Loucy (cell line): ENCODE data around the gene HERC5.

Source experiments
- H2AFZ ChIP-seq: fragments of 200-600 bp; sonication (generic); 2 replicates; pipeline ENCODE4 v1.6.0; 2016; ENCODE audit warnings: antibody characterized with exemption, mild to moderate bottlenecking, low read length, moderate library complexity
- H3F3A ChIP-seq: fragments of 200-600 bp; 2 replicates; pipeline ENCODE4 v1.6.0; 2016; ENCODE audit warnings: antibody characterized with exemption, low read depth, mild to moderate bottlenecking
- H3K27me3 ChIP-seq: fragments of 200-600 bp; sonication (generic); 2 replicates; pipeline ENCODE4 v1.6.1; 2014; ENCODE audit warnings: low read length, mild to moderate bottlenecking; ENCODE audit not compliant: insufficient read depth, poor library complexity, severe bottlenecking
- H3K36me3 ChIP-seq: fragments of 200-600 bp; sonication (generic); 2 replicates; pipeline ENCODE4 v1.6.1; 2016; ENCODE audit warnings: low read length; ENCODE audit not compliant: insufficient read depth
- H3K4me1 ChIP-seq: fragments of 200-600 bp; sonication (generic); 2 replicates; pipeline ENCODE4 v1.5.1; 2014; ENCODE audit warnings: low read length, mild to moderate bottlenecking; ENCODE audit not compliant: insufficient read depth, poor library complexity, severe bottlenecking
- H3K4me2 ChIP-seq: fragments of 200-600 bp; sonication (generic); 2 replicates; pipeline ENCODE4 v1.6.0; 2014; ENCODE audit warnings: antibody characterized with exemption, low read length, low read depth, mild to moderate bottlenecking; ENCODE audit not compliant: poor library complexity, severe bottlenecking
- H3K4me3 ChIP-seq: fragments of 200-600 bp; sonication (generic); 2 replicates; pipeline ENCODE4 v1.5.1; 2014; ENCODE audit warnings: low read length, mild to moderate bottlenecking, mixed read lengths; ENCODE audit not compliant: poor library complexity, severe bottlenecking
- H3K79me2 ChIP-seq: fragments of 200-600 bp; sonication (generic); 2 replicates; pipeline ENCODE4 v1.6.1; 2014; ENCODE audit warnings: low read length; ENCODE audit not compliant: insufficient read depth
- H3K9ac ChIP-seq: fragments of 200-600 bp; sonication (generic); 2 replicates; pipeline ENCODE4 v1.6.0; 2014; ENCODE audit warnings: mild to moderate bottlenecking, low read depth, low read length, moderate library complexity; ENCODE audit not compliant: poor library complexity, severe bottlenecking
- H3K9me2 ChIP-seq: fragments of 200-600 bp; sonication (generic); replicated peaks from 2 replicates; pipeline ENCODE4 v1.6.1; 2016; ENCODE audit warnings: low read depth, low read length, mixed read lengths
- H3K9me3 ChIP-seq: fragments of 200-600 bp; sonication (generic); 2 replicates; pipeline ENCODE4 v1.6.1; 2014; ENCODE audit warnings: mild to moderate bottlenecking, antibody characterized with exemption, low read length, low read depth; ENCODE audit not compliant: insufficient read depth
- H4K20me1 ChIP-seq: fragments of 200-600 bp; sonication (generic); 2 replicates; pipeline ENCODE4 v1.6.0; 2014; ENCODE audit warnings: antibody characterized with exemption, low read length, mild to moderate bottlenecking; ENCODE audit not compliant: insufficient read depth, poor library complexity, severe bottlenecking
- CTCF ChIP-seq: fragments of 200-600 bp; sonication (generic); conservative IDR thresholded peaks from 2 replicates; pipeline ENCODE4 v1.5.1; 2014; ENCODE audit warnings: mild to moderate bottlenecking, antibody characterized with exemption, low read length
- EZH2phosphoT487 ChIP-seq: fragments of 200-600 bp; IDR thresholded peaks from 2 replicates; pipeline ENCODE4 v1.6.1; 2018; ENCODE audit warnings: antibody characterized with exemption, mild to moderate bottlenecking, moderate library complexity, borderline replicate concordance

Gene HERC5

GRCh38 chr4:88420844-88421243 is 36.1 kb upstream of the HERC5 start:
- no peak overlapping the region for H3K4me2 ChIP-seq
- H3K4me1 ChIP-seq, result no peaks in the 10 kb centered on the region
- no peaks in the 10 kb centered on the region for H3K79me2 ChIP-seq
- H3K4me3 ChIP-seq, result no peak overlapping the region
- no peaks in the 10 kb centered on the region for H3K36me3 ChIP-seq
- H2AFZ ChIP-seq, result no peak overlapping the region
- H3F3A ChIP-seq, result no peaks in the 10 kb centered on the region
- no peaks in the 10 kb centered on the region for H3K27me3 ChIP-seq
- H4K20me1 ChIP-seq, result no peaks in the 10 kb centered on the region
- no peak for TF ChIP-seq EZH2phosphoT487
- no peak for TF ChIP-seq CTCF
- no peaks in the 10 kb centered on the region for H3K9me2 ChIP-seq
- no peaks in the 10 kb centered on the region for H3K9me3 ChIP-seq
- H3K9ac ChIP-seq, result no peak overlapping the region

GRCh38 chr4:88422403-88422802 is 34.5 kb upstream of the HERC5 start:
- Histone ChIP-seq H3K36me3 (no peaks in the 10 kb centered on the region), H3K27me3 (no peaks in the 10 kb centered on the region), H3K9me3 (no peaks in the 10 kb centered on the region), H3K9ac (no peak overlapping the region), H3K4me2 (no peak overlapping the region), H2AFZ (no peak overlapping the region), H3K4me3 (no peak overlapping the region), H3F3A (no peaks in the 10 kb centered on the region), H3K79me2 (no peaks in the 10 kb centered on the region), H3K4me1 (no peaks in the 10 kb centered on the region), H3K9me2 (no peaks in the 10 kb centered on the region), H4K20me1 (no peaks in the 10 kb centered on the region)
- TF ChIP-seq CTCF (no peak), EZH2phosphoT487 (no peak)

- H3K36me3 ChIP-seq, result no peaks in the 10 kb centered on the region
- no peaks in the 10 kb centered on the region for H3K27me3 ChIP-seq
Observed at GRCh38 chr4:88429401-88429800, 27.5 kb upstream of the HERC5 start.

More at GRCh38 chr4:88429401-88429800, 27.5 kb upstream of the HERC5 start:
- no peak overlapping the region for H2AFZ ChIP-seq
- no peaks in the 10 kb centered on the region for H3K9me3 ChIP-seq
- no peaks in the 10 kb centered on the region for H3F3A ChIP-seq
- no peak overlapping the region for H3K4me2 ChIP-seq
- no peak overlapping the region for H3K9ac ChIP-seq
- H3K4me1 ChIP-seq, result no peaks in the 10 kb centered on the region
- no peaks in the 10 kb centered on the region for H4K20me1 ChIP-seq
- no peak overlapping the region for H3K4me3 ChIP-seq
- H3K79me2 ChIP-seq, result no peaks in the 10 kb centered on the region
- TF ChIP-seq EZH2phosphoT487 (no peak), CTCF (no peak)
- no peaks in the 10 kb centered on the region for H3K9me2 ChIP-seq
